DND-41 (cell line): ENCODE measurements around the gene SUSD4.

Source experiments
- ATAC-seq: fragments of 200-7000 bp; cut with Tn5 transposase; 3 replicates; pipeline ENCODE4 v1.9.1; 2021; ENCODE audit warnings: low read depth; ENCODE audit not compliant: insufficient read depth
- DNase-seq: peaks from one replicate; pipeline ENCODE4 v3.0.0-alpha.2; 2020
- H2AFZ ChIP-seq: 2 replicates; pipeline ENCODE4 v1.6.0; 2012; ENCODE audit warnings: low read depth, low read length
- H3K27ac ChIP-seq: 2 replicates; pipeline ENCODE4 v1.5.1; 2012; ENCODE audit warnings: low read length, inconsistent platforms
- H3K27me3 ChIP-seq: fragments of 200-600 bp; sonication (generic); 2 replicates; pipeline ENCODE4 v1.6.0; 2012; ENCODE audit warnings: low read length, mild to moderate bottlenecking, inconsistent platforms; ENCODE audit not compliant: insufficient read depth, poor library complexity
- H3K36me3 ChIP-seq: 2 replicates; pipeline ENCODE4 v1.5.1; 2012; ENCODE audit warnings: low read length, inconsistent platforms; ENCODE audit not compliant: insufficient read depth
- H3K4me1 ChIP-seq: 2 replicates; pipeline ENCODE4 v1.5.1; 2012; ENCODE audit warnings: mild to moderate bottlenecking, low read length; ENCODE audit not compliant: insufficient read depth
- H3K4me2 ChIP-seq: 2 replicates; pipeline ENCODE4 v1.6.0; 2012; ENCODE audit warnings: mild to moderate bottlenecking, moderate library complexity, low read length, inconsistent platforms; ENCODE audit not compliant: insufficient read depth
- H3K4me3 ChIP-seq, 2 experiments: fragments of 200-600 bp in 1 of 2; shearing (Covaris generic) in 1 of 2; 2 replicates each; pipeline ENCODE4 v1.5.1; 2012 to 2016; ENCODE audit warnings: inconsistent platforms in 2 of 2, low read length in 2 of 2, mild to moderate bottlenecking in 2 of 2, low read depth in 1 of 2, moderate library complexity in 1 of 2
- H3K79me2 ChIP-seq: 2 replicates; pipeline ENCODE4 v1.6.0; 2012; ENCODE audit warnings: low read length, inconsistent platforms; ENCODE audit not compliant: insufficient read depth
- H3K9ac ChIP-seq: 2 replicates; pipeline ENCODE4 v1.6.0; 2012; ENCODE audit warnings: low read depth, mild to moderate bottlenecking, inconsistent platforms, low read length, moderate library complexity
- H3K9me3 ChIP-seq: 2 replicates; pipeline ENCODE4 v1.5.1; 2012; ENCODE audit warnings: low read length, moderate library complexity, mild to moderate bottlenecking, inconsistent platforms; ENCODE audit not compliant: insufficient read depth, severe bottlenecking
- H4K20me1 ChIP-seq: 2 replicates; pipeline ENCODE4 v1.6.0; 2012; ENCODE audit warnings: low read length; ENCODE audit not compliant: insufficient read depth
- EZH2 ChIP-seq: IDR thresholded peaks from 3 replicates; pipeline ENCODE4 v1.6.1; 2012; ENCODE audit warnings: borderline replicate concordance, low read depth, mild to moderate bottlenecking, moderate library complexity, low read length, inconsistent platforms; ENCODE audit not compliant: severe bottlenecking
- TF ChIP-seq, protein P1 (sequence below): IDR thresholded peaks from 2 replicates; pipeline ENCODE4 v1.5.1; 2012; ENCODE audit warnings: borderline replicate concordance, low read length, moderate library complexity, mild to moderate bottlenecking; ENCODE audit not compliant: poor library complexity, severe bottlenecking; ENCODE audit errors: extremely low read depth

SUSD4 gene

DNA sequence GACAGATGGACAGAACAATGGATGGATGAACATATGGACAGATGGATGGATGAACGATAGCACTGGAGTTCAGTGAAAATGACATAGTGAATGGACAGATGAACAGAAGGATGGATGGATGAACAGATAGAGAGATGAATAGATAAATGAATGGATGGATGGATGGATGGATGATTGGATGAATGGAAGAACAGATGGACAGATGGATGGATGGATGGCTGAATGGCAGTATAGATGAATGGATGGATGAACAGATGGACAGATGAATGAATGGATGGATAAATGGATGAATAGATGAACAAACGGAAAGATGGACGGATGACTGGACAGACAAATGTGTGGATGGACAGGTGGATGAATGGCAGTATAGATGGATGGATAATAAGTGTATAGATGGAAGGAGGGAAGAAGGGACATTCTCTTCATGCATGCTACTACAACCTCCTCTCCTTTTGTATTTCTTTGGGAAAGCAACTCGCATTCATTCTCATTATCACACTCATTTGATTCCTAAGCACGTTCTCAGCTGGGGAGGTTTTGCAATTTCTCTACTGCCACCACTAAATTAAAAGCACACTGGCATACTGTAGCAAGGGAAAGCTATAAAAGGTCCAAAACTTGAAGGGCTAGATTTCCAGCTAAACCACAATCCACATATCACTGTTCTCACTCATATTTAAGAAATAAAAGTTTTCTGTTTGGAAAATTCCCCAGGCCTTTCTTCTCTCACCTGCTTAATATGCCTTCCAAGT, 34.1 kb downstream of the SUSD4 start:
- Histone ChIP-seq H2AFZ (no peak overlapping the region), H3K4me1 (peaks cover under 1% of the 10 kb centered on the region; the same call in 1 of the 2 replicates), H3K79me2 (no peaks in the 10 kb centered on the region), H3K9ac (no peak overlapping the region), H4K20me1 (no peaks in the 10 kb centered on the region), H3K27me3 (no peaks in the 10 kb centered on the region), H3K36me3 (no peaks in the 10 kb centered on the region), H3K4me2 (no peak overlapping the region), H3K9me3 (no peaks in the 10 kb centered on the region), H3K27ac (no peak overlapping the region), H3K4me3 (no peak overlapping the region)
- DNase-seq = no peak
- ATAC-seq = no peak
- TF ChIP-seq, protein P1, sequence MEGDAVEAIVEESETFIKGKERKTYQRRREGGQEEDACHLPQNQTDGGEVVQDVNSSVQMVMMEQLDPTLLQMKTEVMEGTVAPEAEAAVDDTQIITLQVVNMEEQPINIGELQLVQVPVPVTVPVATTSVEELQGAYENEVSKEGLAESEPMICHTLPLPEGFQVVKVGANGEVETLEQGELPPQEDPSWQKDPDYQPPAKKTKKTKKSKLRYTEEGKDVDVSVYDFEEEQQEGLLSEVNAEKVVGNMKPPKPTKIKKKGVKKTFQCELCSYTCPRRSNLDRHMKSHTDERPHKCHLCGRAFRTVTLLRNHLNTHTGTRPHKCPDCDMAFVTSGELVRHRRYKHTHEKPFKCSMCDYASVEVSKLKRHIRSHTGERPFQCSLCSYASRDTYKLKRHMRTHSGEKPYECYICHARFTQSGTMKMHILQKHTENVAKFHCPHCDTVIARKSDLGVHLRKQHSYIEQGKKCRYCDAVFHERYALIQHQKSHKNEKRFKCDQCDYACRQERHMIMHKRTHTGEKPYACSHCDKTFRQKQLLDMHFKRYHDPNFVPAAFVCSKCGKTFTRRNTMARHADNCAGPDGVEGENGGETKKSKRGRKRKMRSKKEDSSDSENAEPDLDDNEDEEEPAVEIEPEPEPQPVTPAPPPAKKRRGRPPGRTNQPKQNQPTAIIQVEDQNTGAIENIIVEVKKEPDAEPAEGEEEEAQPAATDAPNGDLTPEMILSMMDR = no peak
- TF ChIP-seq EZH2 = no peak

DNA sequence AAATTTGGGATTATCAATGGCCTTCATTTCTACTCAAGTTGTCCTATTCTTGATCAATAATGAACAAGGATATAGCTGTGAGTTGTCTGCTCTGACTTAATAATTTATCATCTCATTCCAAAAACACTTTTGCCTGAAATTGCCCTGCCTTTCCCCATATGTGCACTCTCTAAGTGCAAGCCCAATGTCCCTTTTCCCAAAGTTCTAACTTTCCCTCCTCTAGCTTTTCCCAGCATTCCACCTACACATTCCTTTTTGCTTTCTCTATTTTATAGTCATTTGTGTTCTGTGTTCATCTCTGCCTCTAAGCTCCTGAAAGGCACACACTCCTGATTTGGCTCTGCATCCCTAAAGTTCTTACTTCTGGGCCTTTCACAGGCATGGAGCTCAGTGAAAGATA, 34.7 kb downstream of the SUSD4 start:
- ATAC-seq (no peak), DNase-seq (no peak)
- Histone ChIP-seq H3K4me3 (no peak overlapping the region), H3K79me2 (no peaks in the 10 kb centered on the region), H3K27me3 (no peaks in the 10 kb centered on the region), H3K4me1 (peaks cover 6% of the 10 kb centered on the region), H3K27ac (no peak overlapping the region), H2AFZ (no peak overlapping the region), H3K9ac (no peak overlapping the region), H4K20me1 (no peaks in the 10 kb centered on the region), H3K9me3 (no peaks in the 10 kb centered on the region), H3K36me3 (no peaks in the 10 kb centered on the region), H3K4me2 (no peak overlapping the region)
- TF ChIP-seq, protein P1 = no peak
- no peak for TF ChIP-seq EZH2

DNA sequence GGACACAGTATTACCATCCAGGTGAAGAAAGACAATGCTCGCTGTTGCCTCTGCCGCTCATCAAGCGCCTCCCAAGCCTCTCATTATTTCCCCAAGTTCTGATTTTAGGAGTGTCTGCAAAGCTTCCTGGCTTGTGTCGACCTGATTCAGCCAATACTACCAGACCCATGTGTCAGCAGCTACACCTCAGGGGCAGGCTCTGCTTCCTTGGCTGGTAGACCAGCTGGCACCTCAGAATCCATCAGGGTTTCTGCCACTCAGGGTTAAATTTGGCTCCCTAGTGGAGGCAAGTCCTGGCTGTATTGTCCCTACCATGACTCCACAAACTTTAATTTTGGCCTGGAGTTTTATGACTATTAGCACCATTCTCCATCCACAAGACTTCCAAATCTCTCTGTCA, 35.4 kb downstream of the SUSD4 start:
- no peak overlapping the region for H3K27ac ChIP-seq
- H3K79me2 ChIP-seq = no peaks in the 10 kb centered on the region
- no peaks in the 10 kb centered on the region for H3K36me3 ChIP-seq
- no peaks in the 10 kb centered on the region for H4K20me1 ChIP-seq
- ATAC-seq (no peak), DNase-seq (no peak)
- TF ChIP-seq, protein P1 = no peak
- no peak for TF ChIP-seq EZH2
- H3K9ac ChIP-seq = no peak overlapping the region
- no peak overlapping the region for H3K4me2 ChIP-seq
- H2AFZ ChIP-seq = no peak overlapping the region
- H3K9me3 ChIP-seq = no peaks in the 10 kb centered on the region
- H3K4me1 ChIP-seq = peaks cover 13% of the 10 kb centered on the region
- H3K27me3 ChIP-seq = no peaks in the 10 kb centered on the region
- no peak overlapping the region for H3K4me3 ChIP-seq

DNA sequence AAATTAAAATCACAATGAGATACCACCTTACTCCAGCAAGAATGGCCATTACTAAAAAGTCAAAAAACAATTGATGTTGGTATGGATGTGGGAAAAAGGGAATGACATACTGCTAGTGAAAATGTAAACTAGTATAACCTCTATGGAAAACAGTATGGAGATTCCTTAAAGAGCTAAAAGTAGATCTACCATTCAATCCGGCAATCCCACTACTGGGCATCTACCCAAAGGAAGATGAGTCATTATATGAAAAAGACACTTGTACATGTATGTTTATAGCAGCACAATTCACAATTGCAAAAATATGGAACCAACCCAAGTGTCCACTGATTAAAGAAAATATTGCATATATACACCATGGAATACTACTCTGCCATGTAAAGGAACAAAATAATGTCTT, 37.2 kb downstream of the SUSD4 start:
- TF ChIP-seq, protein P1 = no peak
- TF ChIP-seq EZH2 = no peak

More for the DNA sequence above, 37.2 kb downstream of the SUSD4 start:
- no peaks in the 10 kb centered on the region for H3K27me3 ChIP-seq
- H3K4me1 ChIP-seq = peaks cover 26% of the 10 kb centered on the region
- DNase-seq = no peak
- ATAC-seq = no peak
- H3K9ac ChIP-seq = no peak overlapping the region
- no peaks in the 10 kb centered on the region for H3K9me3 ChIP-seq
- no peaks in the 10 kb centered on the region for H4K20me1 ChIP-seq
- H2AFZ ChIP-seq = no peak overlapping the region
- no peaks in the 10 kb centered on the region for H3K36me3 ChIP-seq
- H3K79me2 ChIP-seq = no peaks in the 10 kb centered on the region
- H3K4me3 ChIP-seq = no peak overlapping the region
- no peak overlapping the region for H3K27ac ChIP-seq
- H3K4me2 ChIP-seq = no peak overlapping the region
